ENCODE results near the gene ZEB2. TPM values are rescaled to one million over a fixed set of nuclear protein-coding genes. Genes with fewer than 3 reads are reported as not detected.

Gene ZEB2
- total RNA-seq, 2 experiments from 2014 or later: 13.5 to 14.9 TPM

DNA sequence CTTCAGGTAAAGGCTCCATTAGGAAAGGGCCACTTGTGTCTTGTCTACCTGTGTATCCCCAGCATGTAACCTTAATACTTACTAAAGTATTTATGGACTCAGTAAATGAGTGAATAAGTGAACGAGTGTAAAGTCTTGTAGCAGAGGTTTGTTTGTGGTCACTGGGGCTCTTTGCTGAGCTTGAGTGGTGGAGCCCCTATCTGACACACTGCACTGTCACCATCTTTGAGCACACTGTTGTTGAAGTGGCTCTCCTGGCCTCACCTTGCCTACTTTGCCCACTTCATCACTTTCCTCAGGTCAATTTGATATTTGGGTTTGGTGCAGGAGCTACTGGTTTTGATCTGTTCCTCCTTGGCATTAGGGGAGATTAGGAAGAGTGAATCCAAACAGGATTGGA is 39.3 kb upstream of the ZEB2 start:
- intact Hi-C loops (cut with micrococcal nuclease): no loop called here
- DNase-seq: no peak
- ChIA-PET CTCF (no interaction called here), POLR2A (no interaction called here)
- TF ChIP-seq, protein P1, sequence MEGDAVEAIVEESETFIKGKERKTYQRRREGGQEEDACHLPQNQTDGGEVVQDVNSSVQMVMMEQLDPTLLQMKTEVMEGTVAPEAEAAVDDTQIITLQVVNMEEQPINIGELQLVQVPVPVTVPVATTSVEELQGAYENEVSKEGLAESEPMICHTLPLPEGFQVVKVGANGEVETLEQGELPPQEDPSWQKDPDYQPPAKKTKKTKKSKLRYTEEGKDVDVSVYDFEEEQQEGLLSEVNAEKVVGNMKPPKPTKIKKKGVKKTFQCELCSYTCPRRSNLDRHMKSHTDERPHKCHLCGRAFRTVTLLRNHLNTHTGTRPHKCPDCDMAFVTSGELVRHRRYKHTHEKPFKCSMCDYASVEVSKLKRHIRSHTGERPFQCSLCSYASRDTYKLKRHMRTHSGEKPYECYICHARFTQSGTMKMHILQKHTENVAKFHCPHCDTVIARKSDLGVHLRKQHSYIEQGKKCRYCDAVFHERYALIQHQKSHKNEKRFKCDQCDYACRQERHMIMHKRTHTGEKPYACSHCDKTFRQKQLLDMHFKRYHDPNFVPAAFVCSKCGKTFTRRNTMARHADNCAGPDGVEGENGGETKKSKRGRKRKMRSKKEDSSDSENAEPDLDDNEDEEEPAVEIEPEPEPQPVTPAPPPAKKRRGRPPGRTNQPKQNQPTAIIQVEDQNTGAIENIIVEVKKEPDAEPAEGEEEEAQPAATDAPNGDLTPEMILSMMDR (IDR thresholded peaks at IDR 0.05): no peak
- Mint-ChIP-seq H3K9me3 (no peaks in the 10 kb centered on the region), H3K36me3 (ENCODE audit: low read depth) (no peaks in the 10 kb centered on the region), H3K4me3 (no peak overlapping the region), H3K27ac (no peak overlapping the region), H3K27me3 (peaks cover 3% of the 10 kb centered on the region), H3K4me1 (ENCODE audit: low read depth) (no peaks in the 10 kb centered on the region)
- ATAC-seq: no peak

DNA sequence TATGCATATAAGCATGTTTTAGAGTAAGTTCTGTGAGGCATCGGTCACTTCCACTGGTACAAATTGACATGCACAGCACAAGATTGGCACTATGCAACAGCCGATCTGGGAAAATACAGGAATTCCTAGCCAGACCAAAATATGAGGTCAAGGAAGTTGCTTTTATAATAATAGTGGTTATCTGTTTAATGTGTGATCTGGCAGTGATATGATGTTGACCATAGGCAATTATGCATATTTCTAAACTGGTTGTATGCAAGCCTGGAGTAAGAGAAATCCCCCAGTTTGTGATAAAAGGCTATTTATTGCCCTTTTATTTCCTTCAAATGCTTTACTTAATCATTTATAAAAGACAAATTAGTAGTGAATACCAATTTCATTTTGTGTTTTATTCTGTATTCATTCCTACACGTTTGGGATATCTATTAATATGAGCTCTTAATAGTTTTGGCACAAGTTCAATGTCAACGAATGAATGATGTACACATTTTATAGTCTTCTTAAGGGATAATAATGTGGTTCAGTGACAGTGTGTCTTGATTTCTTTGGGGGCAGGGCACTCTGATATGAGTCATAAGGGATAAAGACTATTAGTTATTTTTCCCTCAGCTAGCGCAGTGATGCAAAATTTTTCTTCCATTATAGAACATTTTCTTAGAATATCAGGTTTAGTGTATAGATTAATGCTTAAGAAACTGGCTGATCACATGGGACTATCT is 34.7 kb upstream of the ZEB2 start:
- peaks cover 3% of the 10 kb centered on the region for H3K27me3 Mint-ChIP-seq

DNA sequence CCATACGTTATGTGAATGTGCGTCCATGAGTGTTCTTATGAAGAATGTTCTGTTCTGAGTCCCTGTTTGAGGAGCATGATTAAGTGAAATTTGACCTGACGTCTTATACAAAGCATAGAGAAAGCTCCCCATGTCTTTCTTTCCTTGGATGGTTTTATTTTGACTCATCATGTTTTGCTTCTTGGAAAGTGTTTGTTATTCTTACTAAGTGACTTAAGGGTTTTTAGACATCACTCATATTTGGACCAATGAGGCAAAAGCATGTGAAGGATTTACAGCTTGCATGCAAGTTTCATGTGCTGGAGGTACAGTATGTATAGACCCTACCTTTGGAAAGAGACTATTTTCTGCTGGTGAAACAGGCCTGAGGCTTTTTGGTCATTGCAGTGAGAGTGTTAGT is 33.5 kb upstream of the ZEB2 start:
- no peak for DNase-seq
- peak; percentile 69 for ATAC-seq
- Mint-ChIP-seq H3K36me3 (ENCODE audit: low read depth) (no peaks in the 10 kb centered on the region), H3K4me3 (no peak overlapping the region), H3K9me3 (no peaks in the 10 kb centered on the region), H3K4me1 (ENCODE audit: low read depth) (peaks cover 14% of the 10 kb centered on the region), H3K27ac (no peak overlapping the region), H3K27me3 (no peaks in the 10 kb centered on the region)
- ChIA-PET CTCF (interaction anchor here (1.6 kb wide), 1 partner anchor 9 kb away, joined by 4 read pairs; no protein-coding TSS in a partner anchor), POLR2A (interaction anchor here (1.0 kb wide), 1 partner anchor 30 kb away, joined by 3 read pairs; no protein-coding TSS in a partner anchor)
- intact Hi-C loops (cut with micrococcal nuclease): no loop called here
- TF ChIP-seq, protein P1 (IDR thresholded peaks at IDR 0.05): no peak

More for the DNA sequence above, 34.7 kb upstream of the ZEB2 start:
- no peak overlapping the region for H3K27ac Mint-ChIP-seq
- peaks cover 8% of the 10 kb centered on the region for H3K4me1 Mint-ChIP-seq (ENCODE audit: low read depth)
- DNase-seq (no peak), ATAC-seq (no peak)
- TF ChIP-seq, protein P1 (IDR thresholded peaks at IDR 0.05): no peak
- no peak overlapping the region for H3K4me3 Mint-ChIP-seq
- ChIA-PET CTCF (interaction anchor here (1.6 kb wide), 1 partner anchor 7 kb away, joined by 4 read pairs; no protein-coding TSS in a partner anchor), POLR2A (interaction anchor here (1.0 kb wide), 1 partner anchor 28 kb away, joined by 3 read pairs; no protein-coding TSS in a partner anchor)
- no peaks in the 10 kb centered on the region for H3K36me3 Mint-ChIP-seq (ENCODE audit: low read depth)
- intact Hi-C loops (cut with micrococcal nuclease): no loop called here
- no peaks in the 10 kb centered on the region for H3K9me3 Mint-ChIP-seq

DNA sequence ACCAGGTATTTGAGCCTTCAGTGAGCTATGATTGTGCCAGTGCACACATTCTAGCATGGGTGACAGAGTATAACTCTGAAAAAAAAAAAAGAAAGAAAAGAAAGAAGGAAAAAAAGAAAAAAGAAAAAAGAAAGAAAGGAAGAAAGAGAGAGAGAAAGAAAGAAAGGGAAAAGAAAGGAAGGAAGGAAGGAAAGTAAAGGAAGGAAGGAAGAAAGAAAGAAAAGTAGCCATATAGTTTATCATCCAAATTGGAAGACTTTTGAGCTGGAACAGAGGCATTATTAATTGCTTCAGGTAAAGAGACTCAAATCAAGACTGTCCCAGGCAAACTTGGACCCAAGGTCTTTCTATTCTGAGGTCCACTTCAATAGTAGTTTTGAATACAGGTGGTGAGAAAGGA is 32.9 kb upstream of the ZEB2 start:
- no peak overlapping the region for H3K27ac Mint-ChIP-seq
- H3K9me3 Mint-ChIP-seq: no peaks in the 10 kb centered on the region

DNA sequence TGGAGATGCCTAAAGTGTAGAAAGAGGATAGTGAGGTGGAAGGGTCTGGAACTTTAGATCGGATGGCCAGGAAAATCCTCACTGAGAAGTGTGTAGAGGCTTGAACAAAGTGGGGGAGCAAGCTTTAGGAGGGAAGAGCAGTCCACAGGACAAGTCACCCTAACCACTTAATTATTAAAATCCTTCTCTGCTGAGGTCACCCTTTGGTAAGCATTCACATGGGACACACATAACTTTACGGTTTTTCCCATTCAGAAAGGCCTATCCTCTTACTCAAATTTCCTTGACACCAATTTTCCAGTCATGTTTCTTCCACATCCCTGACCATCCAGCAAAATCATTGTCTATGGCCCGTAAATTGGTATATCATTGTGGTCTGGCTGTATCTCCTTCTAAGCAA is 31.0 kb upstream of the ZEB2 start:
- intact Hi-C loops (cut with micrococcal nuclease): no loop called here
- TF ChIP-seq, protein P1 (IDR thresholded peaks at IDR 0.05): no peak
- ChIA-PET CTCF (no interaction called here), POLR2A (no interaction called here)
- no peaks in the 10 kb centered on the region for H3K9me3 Mint-ChIP-seq
- no peak overlapping the region for H3K27ac Mint-ChIP-seq
- no peaks in the 10 kb centered on the region for H3K36me3 Mint-ChIP-seq (ENCODE audit: low read depth)
- peaks cover 19% of the 10 kb centered on the region for H3K4me1 Mint-ChIP-seq (ENCODE audit: low read depth)
- no peak for ATAC-seq
- no peaks in the 10 kb centered on the region for H3K27me3 Mint-ChIP-seq
- no peak for DNase-seq
- no peak overlapping the region for H3K4me3 Mint-ChIP-seq

More for the DNA sequence above, 32.9 kb upstream of the ZEB2 start:
- TF ChIP-seq, protein P1 (IDR thresholded peaks at IDR 0.05): no peak
- no peaks in the 10 kb centered on the region for H3K27me3 Mint-ChIP-seq
- ChIA-PET POLR2A (no interaction called here), CTCF (interaction anchor here (1.6 kb wide), 1 partner anchor 9 kb away, joined by 4 read pairs; no protein-coding TSS in a partner anchor)
- H3K36me3 Mint-ChIP-seq (ENCODE audit: low read depth): no peaks in the 10 kb centered on the region
- ATAC-seq (no peak), DNase-seq (no peak)
- intact Hi-C loops (cut with micrococcal nuclease): no loop called here
- H3K4me1 Mint-ChIP-seq (ENCODE audit: low read depth): peaks cover 19% of the 10 kb centered on the region
- H3K4me3 Mint-ChIP-seq: no peak overlapping the region

Data from activated CD8-positive, alpha-beta T cell treated with anti-CD3 and anti-CD28 coated beads for 36 hours (primary cell).